ES-I3 (cell line): ENCODE results near the gene OPHN1.

Source experiments
- H3K36me3 ChIP-seq: 2 replicates; pipeline ENCODE4 v1.6.1; 2013; ENCODE audit warnings: mild to moderate bottlenecking, low read length, control low read depth, moderate library complexity; ENCODE audit not compliant: insufficient read depth
- H3K4me1 ChIP-seq: 2 replicates; pipeline ENCODE4 v1.6.1; 2013; ENCODE audit warnings: mild to moderate bottlenecking, control low read depth, low read length; ENCODE audit not compliant: insufficient read depth
- H3K9ac ChIP-seq: 2 replicates; pipeline ENCODE4 v1.6.1; 2013; ENCODE audit warnings: low read depth, mild to moderate bottlenecking, low read length, moderate library complexity
- H3K9me3 ChIP-seq: 2 replicates; pipeline ENCODE4 v1.6.1; 2013; ENCODE audit warnings: mild to moderate bottlenecking, low read length, moderate library complexity; ENCODE audit not compliant: control insufficient read depth, insufficient read depth

The OPHN1 gene

DNA sequence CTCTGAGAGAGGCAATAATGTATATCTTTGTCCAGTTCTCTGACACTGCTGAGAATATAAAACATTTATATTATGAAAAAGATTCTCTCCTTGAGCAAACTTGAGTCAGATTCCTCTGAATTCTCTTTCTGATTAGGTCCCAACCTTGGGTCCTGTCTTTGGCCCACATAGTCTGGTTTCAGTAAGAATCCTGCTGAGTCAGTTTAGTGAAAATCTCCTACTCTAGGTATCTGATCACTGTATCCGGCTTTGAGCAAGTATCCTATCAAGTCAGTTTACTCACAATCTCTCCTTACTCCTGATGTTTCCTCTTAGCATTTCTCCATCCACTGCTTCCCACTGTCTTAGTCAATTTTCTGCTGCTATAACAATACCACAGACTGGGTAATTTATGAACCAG, 253.9 kb downstream of the OPHN1 start:
- Histone ChIP-seq H3K4me1 (no peaks in the 10 kb centered on the region), H3K9ac (no peak overlapping the region), H3K9me3 (no peaks in the 10 kb centered on the region), H3K36me3 (no peaks in the 10 kb centered on the region)

DNA sequence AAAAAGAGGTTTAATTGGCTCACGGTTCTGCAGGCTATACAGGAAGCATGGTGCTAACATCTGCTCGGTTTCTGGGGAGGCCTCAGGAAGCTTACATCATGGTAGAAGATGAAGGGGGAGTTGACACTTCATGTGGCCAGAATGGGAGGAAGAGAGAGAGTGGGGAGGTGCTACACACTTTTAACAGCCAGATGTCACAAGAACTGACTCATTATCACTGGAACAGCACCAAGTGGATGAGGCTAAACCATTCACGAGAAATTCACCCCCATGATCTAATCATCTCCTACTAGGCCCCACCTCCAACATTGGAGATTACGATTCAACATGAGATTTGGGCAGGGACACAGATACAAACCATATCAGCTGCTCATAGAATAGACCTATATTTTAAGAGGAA, 255.8 kb downstream of the OPHN1 start:
- H3K9ac ChIP-seq: no peak overlapping the region

DNA sequence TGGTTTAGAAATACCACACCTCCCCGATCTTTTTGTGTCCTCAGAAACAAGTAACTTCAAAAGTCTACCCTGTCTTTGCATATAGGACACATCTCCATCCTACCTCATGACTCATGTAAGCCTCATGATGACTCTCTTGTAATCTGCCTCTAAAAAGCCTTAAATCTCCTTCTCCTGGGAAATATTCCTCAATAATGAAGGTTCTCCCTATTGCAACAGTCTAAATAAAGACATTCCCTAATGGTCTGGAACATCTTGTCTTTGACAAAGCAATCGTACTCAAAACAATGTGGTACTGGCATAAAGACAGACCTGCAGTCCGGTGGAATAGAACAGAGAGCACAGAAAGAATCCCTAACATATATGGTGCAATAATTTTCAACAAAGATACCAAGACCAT, 257.7 kb downstream of the OPHN1 start:
- Histone ChIP-seq H3K4me1 (no peaks in the 10 kb centered on the region), H3K9me3 (no peaks in the 10 kb centered on the region), H3K9ac (no peak overlapping the region), H3K36me3 (no peaks in the 10 kb centered on the region)

More for the DNA sequence above, 255.8 kb downstream of the OPHN1 start:
- Histone ChIP-seq H3K36me3 (no peaks in the 10 kb centered on the region), H3K4me1 (no peaks in the 10 kb centered on the region), H3K9me3 (no peaks in the 10 kb centered on the region)

DNA sequence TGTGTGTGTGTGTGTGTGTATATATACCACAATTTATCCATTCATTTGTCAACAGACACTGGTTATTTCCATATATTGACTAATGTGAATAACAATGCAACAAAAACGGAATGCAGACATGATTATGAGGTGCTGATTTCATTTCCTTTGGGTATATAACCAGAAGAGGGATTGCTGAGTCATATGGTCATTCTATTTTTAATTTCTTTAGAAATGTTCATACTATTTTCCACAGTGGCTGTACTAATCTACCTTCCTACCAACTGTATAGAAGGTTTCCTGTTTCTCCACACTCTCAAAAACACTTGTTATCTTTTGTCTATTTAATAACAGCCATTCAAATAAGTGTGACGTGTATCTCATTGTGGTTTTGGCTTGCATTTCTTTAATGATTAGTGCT, 269.9 kb downstream of the OPHN1 start:
- Histone ChIP-seq H3K4me1 (no peaks in the 10 kb centered on the region), H3K9me3 (no peaks in the 10 kb centered on the region), H3K9ac (no peak overlapping the region), H3K36me3 (no peaks in the 10 kb centered on the region)

DNA sequence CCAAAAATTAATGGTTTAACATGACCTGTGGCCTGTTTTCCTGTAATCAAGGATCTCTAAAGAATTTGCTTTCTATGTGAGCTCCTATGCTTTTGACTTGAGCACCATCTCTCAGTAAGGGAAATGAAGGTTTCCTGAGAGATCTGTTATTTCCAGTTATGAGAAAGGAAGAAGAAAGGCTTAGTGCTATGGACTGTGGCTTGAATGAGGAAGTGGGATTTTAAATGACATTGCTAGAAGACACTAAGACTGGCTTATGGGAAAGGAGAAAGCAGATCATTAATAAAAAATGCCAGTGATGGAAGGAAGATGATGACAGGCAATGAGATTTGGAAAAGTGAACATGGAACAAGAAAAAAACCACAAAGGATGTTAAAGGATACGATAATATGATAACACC, 285.4 kb downstream of the OPHN1 start:
- Histone ChIP-seq H3K4me1 (no peaks in the 10 kb centered on the region), H3K9me3 (no peaks in the 10 kb centered on the region), H3K36me3 (no peaks in the 10 kb centered on the region), H3K9ac (no peak overlapping the region)

DNA sequence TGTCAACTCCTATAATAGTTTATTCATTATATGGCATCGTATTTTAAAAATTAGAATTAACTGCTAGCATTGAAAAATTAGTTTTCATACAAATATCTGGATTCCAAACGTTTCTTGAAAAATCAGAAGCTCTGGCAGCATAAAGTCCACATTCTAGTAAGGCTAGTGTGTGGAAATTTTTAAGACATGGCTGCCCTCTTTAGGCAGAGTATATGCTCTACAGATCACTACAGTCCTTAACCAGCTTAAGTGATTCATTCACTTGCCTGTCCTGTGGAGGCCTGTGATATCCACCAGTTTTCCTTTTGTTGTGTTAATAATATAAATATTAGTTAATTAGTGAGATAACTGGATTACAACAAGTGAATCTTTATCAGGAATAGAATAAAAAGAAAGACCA, 287.2 kb downstream of the OPHN1 start:
- H3K9me3 ChIP-seq: no peaks in the 10 kb centered on the region
- no peaks in the 10 kb centered on the region for H3K36me3 ChIP-seq
- no peak overlapping the region for H3K9ac ChIP-seq
- H3K4me1 ChIP-seq: no peaks in the 10 kb centered on the region

DNA sequence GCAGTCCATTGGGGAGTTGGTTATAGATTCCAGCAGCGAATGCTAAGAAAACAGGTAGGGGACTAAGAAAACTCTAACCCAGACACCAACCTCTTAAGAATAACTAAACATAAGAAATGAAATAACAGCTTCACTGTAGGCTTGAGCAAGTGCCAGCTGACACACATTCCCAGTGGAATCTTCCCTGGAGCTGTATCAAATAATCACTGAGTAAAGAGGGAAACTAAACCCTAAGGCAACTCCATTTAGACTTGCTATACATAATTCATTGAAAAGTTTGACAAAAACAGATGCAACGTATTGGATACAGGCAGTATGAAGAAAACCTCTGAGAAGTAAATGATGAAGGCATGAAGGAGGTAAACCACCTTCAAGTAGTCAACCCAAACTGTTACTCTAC, 293.5 kb downstream of the OPHN1 start:
- no peaks in the 10 kb centered on the region for H3K4me1 ChIP-seq
- H3K9ac ChIP-seq: no peak overlapping the region
- H3K36me3 ChIP-seq: no peaks in the 10 kb centered on the region
- H3K9me3 ChIP-seq: no peaks in the 10 kb centered on the region

DNA sequence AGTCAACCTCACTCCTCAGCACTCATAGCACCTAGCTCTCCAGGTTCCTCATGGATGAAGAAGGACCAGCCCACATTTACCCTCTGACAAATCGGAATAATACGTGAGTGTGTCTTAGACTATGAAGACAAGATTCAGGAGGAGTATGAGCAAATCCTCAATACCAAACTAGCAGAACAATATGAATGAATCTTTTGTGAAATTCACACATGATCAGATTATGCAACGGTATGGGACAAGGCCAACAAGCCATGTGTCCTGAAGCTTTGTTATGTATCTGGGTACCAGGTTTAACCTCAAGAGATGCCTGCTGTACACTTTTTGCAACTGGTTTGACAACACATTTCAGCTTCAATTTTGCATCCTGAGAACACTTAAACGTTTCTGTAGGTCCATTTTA, 300.1 kb downstream of the OPHN1 start:
- no peaks in the 10 kb centered on the region for H3K4me1 ChIP-seq
- no peak overlapping the region for H3K9ac ChIP-seq
- no peaks in the 10 kb centered on the region; the same call in 1 of the 2 replicates for H3K36me3 ChIP-seq
- H3K9me3 ChIP-seq: no peaks in the 10 kb centered on the region

DNA sequence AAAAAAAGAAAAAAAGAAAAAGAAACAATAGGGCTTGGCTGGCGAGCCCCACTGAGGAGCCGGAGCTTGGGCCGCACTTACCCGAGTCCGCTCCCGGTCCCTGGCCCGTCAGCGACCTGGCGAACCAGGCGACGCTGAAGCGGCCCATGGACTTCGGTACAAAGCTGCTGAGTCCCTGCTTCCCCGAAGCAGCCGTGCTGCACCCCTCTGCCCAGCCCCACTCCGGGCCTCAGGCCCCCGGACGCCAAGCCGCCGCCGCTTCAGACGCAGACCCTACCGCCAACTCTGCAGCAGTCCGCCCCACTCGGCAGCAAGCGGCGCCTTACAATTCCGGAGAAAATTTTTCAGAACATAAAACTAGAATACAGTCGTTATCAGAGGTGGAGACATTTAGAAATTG, 300.5 kb downstream of the OPHN1 start:
- Histone ChIP-seq H3K4me1 (no peaks in the 10 kb centered on the region), H3K9me3 (no peaks in the 10 kb centered on the region), H3K36me3 (no peaks in the 10 kb centered on the region; the same call in 1 of the 2 replicates), H3K9ac (no peak overlapping the region)

DNA sequence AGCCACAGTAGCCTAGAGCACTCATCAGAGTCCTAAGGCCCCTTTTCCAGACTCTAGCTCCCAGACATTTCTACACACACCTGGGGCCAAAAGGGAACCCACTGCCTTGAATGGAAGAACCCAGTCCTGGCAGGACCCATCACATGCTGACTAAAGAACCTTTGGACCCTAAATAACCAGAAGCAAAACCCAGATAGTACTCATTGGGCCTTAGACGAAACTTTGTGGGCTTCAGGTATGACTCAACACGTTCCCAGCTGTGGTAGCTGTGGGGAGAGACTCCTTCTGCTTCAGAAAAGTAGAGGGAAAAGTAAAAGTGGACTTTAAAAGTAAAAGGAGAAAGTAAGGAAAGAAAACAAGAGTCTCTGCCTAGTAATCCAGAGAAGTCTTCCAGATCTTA, 311.5 kb downstream of the OPHN1 start:
- no peaks in the 10 kb centered on the region for H3K36me3 ChIP-seq
- no peak overlapping the region for H3K9ac ChIP-seq
- H3K9me3 ChIP-seq: peaks cover 4% of the 10 kb centered on the region; the same call in 1 of the 2 replicates
- H3K4me1 ChIP-seq: no peaks in the 10 kb centered on the region

DNA sequence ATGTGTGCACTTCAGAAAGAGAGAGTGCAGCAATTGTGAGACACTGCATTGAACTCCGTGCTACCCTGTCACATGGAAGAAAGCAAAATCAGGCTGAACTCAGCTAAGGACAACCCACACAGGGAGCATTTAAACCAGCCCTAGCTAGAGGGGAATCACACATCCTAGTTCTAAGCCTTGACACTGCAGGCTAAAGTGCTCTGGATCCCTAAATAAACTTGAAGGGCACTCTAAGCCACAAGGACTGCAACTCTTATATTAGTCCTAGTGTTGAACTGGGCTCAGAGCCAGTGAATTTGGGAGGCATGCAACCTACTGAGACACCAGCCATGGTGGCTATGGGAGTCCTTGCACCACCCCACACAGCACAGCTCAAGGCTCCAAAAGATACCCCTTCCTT, 311.9 kb downstream of the OPHN1 start:
- Histone ChIP-seq H3K9ac (no peak overlapping the region), H3K4me1 (no peaks in the 10 kb centered on the region), H3K36me3 (no peaks in the 10 kb centered on the region), H3K9me3 (peaks cover 4% of the 10 kb centered on the region; the same call in 1 of the 2 replicates)

DNA sequence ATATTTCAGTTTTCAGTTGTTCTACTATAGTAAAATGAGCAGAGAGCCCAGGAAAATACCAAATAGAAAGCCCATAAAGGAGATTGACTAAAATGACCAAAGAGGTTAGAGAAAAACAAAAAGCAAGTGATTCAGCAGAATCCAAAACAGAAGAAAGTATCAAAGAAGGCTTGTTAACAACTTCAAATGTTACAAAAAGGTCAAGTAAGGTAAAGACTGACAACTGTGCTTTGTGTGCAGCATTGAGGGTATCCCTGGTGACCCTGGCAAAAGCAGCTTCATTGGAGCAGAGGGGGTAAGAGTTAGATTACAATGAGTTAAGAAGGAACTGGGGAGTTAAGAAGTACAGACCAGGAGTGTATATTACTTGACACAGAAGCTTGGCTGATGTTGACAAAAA, 317.9 kb downstream of the OPHN1 start:
- Histone ChIP-seq H3K4me1 (peaks cover 30% of the 10 kb centered on the region), H3K9ac (no peak overlapping the region), H3K9me3 (no peaks in the 10 kb centered on the region), H3K36me3 (no peaks in the 10 kb centered on the region)

DNA sequence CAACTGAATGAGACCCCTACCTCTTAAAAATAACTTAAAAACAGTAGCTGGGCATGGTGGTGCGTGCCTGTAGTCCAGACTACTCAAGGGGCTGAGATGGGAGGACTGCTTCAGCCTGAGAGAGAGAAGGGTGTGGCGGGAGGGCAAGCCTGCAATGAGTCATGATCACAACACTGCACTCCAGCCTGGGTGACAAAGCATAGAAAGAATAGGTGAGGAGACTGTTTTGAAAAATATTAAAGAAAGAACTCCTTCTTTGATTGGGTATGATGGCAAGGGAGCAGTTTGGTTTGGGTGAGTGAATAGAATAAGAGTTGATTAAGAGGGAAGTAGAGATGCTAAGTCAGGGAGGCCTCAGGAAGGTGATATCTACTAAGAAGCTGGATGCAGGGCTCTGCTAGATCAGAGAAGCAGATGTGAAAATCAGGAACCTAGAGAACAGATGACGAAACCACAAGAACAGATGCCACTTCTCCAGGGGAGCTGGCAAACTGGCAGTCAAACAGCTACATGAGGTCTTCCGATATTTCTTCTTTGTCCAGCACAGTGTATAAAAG, 318.6 kb downstream of the OPHN1 start:
- no peaks in the 10 kb centered on the region for H3K36me3 ChIP-seq
- no peak overlapping the region for H3K9ac ChIP-seq
- no peaks in the 10 kb centered on the region for H3K9me3 ChIP-seq
- H3K4me1 ChIP-seq: peaks cover 30% of the 10 kb centered on the region

DNA sequence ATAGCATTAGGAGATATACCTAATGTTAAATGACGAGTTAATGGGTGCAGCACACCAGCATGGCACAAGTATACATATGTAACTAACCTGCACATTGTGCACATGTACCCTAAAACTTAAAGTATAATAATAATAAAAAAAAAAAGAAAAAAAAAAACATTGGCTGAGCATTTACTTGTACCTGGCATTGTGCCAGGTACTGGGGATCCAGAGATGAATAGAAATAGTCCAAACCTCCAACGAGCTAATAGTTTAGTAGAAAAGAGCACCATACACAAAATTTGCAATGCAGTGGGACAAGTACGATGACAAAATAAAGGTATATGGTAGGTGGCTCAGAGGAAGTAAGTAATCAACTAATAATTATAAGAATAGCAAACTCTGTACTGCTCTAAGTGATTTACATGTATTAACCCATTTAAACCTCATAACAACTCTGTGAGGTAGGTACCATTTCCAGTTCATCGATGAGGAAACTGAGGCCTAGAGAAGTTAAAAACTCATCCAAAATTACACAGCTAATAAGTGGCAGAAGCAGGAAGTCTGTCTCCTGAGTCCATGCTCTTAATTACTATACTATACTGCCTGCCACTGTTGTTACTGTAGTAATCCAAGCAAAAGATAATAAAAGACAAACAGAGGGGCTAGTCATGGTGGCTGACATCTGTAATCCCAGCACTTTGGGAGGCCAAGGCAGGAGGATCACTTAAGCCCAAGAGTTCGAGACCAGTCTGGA, 319.3 kb downstream of the OPHN1 start:
- Histone ChIP-seq H3K9me3 (no peaks in the 10 kb centered on the region), H3K9ac (no peak overlapping the region), H3K4me1 (peaks cover 30% of the 10 kb centered on the region)

DNA sequence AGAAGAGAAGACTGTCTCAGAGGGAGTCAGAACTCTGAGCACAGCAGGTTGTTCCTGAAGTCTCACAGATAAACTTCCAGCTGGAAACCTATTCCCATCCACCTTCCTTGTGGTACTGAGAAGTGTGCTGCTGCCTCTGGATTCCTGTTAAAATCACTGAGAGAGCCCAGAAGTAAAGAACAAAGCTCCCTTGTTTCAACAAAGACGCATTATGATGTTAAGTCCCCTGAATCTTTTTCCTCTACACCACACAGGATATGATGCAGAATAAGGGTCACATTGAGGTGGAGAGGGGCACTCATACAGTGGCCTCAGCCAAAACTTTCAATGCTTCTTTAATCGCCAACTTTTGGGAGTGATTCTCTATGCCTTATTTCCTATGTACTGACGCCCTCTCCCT, 321.0 kb downstream of the OPHN1 start:
- H3K9ac ChIP-seq: no peak overlapping the region
- no peaks in the 10 kb centered on the region for H3K9me3 ChIP-seq
- H3K36me3 ChIP-seq: no peaks in the 10 kb centered on the region
- peaks cover 30% of the 10 kb centered on the region for H3K4me1 ChIP-seq

More for the DNA sequence above, 319.3 kb downstream of the OPHN1 start:
- H3K36me3 ChIP-seq: no peaks in the 10 kb centered on the region
